HG02885 (cell line): ENCODE results near the gene MRPL12.
A peak's percentile ranks its signal among the peaks of the same experiment; 100 is the strongest.
"Not testable (repeated sequence)": the region's sequence is repeated elsewhere in the genome, so short reads cannot be mapped to it uniquely, and the experiment has no call there.

ENCODE experiments used
- ATAC-seq: cut with Tn5 transposase; IDR thresholded peaks from one replicate; pipeline ENCODE4 v1.9.1; 2021; ENCODE audit warnings: mild to moderate bottlenecking; ENCODE audit not compliant: unreplicated experiment, poor library complexity

MRPL12 gene

DNA sequence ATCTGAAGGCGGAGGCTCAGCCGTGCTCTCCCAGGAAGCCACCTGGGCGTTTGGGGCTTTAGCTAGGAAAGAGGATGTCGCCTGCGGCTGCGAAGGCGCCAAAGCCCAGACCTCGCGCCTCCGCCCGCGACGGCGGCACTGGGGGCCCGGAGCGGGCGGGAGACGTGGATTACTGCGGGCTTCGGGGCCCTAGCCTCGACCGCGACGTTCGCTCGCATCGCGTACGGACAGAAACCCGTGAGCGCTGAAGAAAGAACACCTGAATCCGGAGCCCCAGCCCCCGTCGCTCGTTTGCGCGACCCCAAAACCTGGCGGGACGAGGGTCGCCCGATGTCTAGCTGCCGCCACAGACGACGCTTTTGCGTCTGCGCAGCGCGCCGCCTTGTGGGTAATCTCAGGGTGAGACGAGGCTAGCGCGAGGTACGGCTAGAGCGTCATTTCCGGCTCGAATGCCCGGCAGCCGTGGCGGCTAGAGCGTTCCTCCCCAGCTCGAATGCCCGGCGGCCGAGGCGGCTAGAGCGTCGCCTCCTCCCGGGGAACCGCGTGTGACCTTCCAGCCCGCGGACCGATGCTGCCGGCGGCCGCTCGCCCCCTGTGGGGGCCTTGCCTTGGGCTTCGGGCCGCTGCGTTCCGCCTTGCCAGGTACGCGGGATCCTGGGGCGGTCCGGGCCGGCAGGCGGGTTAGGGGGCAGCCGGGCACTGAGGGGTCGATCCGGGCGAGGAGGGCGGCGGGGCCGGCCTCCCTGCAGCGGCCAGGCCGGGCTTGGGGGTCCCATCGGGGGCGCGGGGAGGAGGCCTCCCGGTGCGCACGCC, at the start of gene MRPL12:
TSS of gene MRPL12 (plus strand) at position 434 of the 813 bp plus-strand sequence. CDS start at position 569, 135 bp downstream.
- ATAC-seq, result peak; percentile 85

DNA sequence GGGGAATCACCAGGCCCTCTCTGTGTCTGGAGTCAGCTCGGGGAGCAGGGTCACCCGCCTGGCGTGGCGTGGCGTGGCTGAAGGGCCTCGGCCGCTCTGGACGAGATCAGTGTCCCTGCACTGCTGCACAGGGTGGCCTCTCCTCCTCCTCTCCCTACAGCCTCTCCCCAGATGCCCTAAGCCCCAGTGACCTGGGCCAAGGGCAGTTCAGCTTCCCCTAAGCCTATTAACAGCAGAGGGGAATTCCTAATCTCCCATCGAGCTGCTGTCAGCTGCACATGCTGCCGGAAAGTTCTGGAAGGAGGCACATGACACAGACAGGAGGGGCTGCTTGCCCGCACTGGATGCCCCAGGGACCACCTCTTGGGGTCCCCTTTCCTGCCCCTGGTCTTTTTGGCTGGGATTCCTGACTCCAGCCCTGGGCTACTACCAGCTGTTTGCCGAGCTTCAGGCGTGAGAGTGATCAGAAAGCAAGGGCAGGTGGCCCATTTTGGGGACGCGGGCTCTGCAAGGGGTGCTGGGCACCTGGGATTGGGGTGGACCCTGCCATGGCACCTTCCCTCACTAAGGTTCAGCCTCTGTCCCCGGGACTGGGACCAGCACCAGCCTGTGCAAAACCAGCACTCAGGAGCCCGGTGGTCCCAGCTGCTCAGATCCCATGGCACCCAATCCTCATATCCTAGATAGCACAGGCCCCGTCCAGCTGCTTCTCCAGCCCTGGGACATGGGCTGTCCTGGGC, 47.6 kb upstream of the MRPL12 start:
- no peak for ATAC-seq

DNA sequence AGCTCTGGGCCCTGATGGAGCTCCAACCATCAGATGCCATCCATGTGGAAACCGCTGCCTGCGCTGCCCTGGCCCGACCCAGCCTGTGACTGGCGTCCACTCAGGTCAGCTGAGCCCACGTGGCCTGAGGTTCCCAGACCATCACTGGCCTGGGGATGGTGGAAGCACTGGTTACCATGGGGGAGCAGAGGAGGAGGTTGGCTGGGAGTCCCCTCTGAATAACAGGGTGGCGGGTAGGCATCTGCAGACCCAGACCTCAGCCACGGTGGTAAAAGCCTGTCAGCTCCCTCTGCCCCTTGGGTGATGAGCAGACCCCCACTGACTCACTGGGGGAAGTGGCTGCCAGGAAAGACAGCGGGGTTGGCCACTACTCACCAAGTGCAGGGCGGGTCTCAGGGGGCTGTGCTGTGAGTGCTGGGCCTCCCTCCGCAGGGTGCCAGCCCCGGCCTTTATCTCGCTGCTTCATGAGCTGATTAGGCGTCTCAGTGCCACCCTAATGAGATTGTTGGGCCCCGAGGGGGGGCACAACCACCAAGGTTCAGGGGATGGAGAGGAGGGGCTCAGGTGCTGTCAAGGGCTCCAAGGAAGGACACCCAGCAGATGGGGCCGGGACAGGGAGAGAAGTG, 46.9 kb upstream of the MRPL12 start, which contains the start of gene PDE6G:
TSS of gene PDE6G (minus strand) at position 425 of the 626 bp plus-strand sequence. CDS start 3,237 bp downstream, outside the sequence.
- no peak for ATAC-seq

DNA sequence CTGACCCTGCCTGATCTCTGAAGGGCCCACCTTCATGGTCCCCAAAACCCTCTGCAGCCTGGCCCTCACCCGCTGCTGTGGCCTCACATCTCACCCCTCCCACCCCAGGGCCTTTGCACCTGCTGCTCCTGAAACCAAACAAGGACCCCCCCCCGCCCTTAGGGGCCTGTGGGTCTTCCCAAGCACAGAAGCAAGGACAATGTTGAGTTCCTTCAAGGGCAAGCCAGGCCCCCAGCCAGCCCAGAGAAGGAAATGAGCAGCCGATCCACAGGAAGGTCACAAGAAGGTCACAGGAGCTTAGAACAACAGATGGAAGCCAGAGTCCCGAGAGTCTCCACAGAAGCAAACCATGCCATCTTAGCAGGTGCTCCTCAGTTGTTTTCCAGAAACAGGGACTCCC, 46.3 kb upstream of the MRPL12 start:
- no peak for ATAC-seq

DNA sequence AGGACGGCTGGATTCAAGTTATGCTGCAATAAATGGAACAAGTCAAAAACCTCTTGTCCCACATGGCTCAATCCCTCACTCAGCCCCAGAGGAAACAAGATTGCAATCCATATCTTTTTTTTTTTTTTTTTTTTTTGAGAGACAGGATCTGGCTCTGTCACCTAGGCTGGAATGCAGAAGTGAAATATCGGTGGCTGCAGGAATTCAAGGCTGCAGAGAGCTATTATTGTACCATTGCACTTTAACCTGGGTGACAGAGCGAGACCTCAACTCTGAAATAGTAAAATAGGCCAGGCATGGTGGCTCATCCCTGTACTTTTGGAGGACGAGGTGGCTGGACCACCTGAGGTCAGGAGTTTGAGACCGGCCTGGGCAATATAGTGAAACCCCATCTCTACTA, 44.1 kb upstream of the MRPL12 start:
- no peak for ATAC-seq

DNA sequence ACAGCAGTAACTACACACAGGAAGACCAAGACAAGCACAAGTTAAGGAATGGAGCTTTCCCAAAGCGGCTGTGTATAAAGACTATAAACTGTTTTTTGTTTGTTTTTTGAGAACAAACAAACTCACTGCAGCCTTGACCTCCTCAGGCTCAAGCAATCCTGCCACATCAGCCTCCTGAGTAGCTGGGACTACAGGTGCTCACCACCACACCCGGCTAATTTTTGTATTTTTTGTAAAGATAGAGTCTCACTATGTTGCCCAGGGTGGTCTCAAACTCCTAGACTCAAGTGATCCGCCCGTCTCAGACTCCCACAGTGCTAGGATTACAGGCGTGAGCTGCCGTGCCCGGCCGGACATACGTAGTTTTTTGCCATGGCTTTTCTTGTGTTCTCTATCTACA, 42.7 kb upstream of the MRPL12 start:
- no peak for ATAC-seq

DNA sequence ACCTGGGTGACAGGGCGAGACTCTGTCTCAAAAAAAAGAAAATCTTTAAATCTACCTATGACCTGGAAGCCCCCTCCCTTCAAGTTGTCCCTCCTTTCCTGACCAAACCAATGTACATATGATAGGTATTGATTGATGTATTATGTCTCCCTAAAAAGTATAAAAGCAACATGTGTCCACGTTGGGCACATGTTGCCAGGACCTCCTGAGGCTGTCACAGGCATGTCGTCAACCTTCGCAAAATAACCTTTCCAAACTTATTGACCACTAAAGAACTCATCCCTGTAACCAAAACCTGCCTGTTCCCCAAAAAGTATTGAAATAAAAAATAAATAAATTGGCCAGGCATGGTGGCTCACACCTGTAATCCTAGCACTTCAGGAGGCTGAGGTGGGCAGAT, 41.2 kb upstream of the MRPL12 start:
- no peak for ATAC-seq

DNA sequence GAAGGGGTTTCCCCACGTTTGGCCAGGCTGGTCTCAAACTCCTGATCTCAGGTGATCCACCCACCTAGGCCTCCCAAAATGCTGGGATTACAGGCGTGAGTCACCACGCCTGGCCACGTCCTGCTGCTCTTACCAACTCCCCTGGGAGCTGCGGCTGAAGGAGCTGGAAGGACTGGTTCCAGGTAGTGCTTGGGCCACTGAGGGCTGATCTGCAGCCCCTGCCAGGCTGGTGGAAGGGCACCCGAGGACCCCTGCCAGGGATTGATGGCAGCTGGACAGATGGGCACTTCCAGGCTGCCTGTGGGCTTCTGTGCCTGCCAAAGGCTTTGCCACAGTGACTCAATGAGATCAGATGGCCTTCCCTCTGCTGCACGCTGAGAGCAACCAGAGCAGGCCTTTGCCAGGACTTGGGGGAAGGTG, 39.1 kb upstream of the MRPL12 start:
- no peak for ATAC-seq

DNA sequence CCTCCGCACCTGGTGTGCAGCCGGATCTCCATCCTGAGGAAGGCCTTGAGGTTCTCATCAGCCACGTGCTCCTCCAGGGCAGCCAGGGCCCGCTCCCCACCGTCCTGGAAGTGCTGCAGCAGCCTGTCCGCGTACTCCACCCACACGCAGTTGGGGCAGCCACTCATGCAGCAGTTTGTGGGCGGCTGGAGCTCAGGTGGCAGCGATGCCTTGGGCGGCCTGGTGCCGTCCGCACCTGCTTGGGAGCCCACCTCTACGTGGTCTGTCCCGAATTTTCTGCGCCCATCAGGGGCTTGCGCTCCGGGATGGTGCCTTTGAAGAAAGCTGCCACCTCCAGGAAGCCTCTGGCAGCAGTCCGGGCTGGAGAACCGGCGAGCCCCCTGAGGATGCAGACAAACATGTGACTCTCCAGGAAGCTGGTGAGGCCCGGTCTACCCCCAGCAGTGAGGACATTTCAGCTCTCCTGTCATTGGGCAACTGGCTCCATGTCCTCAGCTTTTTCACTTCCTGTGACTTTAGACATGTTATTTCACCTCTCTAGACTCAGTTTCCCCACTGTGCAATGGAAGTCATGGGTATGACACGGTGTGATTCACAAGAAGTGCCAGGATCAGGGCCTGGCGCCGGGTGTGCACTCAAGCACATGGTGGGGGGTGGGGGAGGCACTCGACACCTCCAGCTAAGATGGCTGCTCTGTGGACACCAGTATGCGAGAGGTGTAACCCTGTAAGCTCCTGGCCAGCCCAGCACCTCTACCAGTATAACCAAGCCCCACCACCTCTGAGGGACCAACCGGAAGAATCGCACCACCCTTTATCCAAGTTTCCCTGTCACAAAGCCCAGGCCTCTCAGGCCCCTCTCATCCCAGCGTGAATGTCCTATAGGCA, 37.7 kb upstream of the MRPL12 start:
- ATAC-seq, result no peak

DNA sequence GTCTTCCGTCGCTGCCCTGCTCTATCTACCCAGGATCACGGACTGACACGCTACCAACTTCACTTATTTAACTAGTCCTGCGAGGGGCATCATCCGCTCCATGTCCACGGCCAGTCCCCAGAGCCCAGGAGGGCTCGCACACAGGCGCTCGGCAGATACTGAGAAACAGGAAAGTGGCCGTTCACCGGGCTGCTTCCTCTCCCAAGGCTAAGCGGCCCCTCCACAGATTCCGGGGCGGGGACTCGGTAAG, 37.1 kb upstream of the MRPL12 start:
- ATAC-seq, result no peak

DNA sequence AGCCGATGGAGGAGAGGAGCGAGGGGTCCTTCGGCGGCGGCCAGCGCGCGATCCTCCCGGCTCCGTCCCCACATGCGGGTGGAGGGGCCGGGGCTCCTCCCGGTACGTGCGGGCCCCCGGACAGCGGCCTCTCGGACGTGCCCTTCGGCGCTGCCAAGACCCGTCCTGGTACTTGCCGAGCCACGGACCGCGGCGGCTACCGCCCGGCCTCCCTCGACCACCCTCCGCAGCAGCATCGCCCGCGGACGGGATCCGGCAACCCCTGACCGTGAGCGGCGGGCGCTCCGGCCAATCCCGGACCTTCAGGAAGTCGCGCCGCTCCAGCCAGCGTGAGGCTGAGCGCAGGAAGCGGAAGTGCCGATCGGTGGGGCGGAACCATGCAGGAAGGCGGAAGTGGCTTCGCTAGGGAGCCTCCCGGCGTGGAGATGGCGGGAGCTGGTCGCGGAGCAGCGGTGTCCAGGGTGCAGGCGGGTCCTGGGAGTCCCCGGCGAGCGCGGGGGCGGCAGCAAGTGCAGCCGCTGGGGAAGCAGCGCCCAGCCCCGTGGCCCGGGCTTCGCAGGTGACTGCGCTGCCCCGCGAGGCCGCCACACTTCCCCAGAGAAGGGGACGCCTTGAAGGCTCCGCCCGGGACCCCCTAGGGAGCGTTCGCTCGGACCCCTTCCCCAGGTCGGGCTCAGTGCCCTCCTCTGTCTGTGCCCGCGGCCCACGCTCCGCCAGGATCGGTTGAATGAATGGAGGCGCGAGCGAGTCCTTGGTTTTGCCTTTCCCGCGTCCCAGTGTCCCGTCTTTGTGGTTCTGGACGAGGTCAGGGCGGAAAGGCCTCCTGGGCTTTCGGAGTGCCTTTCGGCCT, 36.6 kb upstream of the MRPL12 start, which contains the start of the genes CCDC137 and OXLD1:
TSS of gene CCDC137 (plus strand) at position 396 of the 850 bp plus-strand sequence. CDS start at position 426, 30 bp downstream.
TSS of gene OXLD1 (minus strand) at position 264 of the 850 bp plus-strand sequence. CDS start at position 236, 28 bp downstream.
- peak; percentile 93 for ATAC-seq

DNA sequence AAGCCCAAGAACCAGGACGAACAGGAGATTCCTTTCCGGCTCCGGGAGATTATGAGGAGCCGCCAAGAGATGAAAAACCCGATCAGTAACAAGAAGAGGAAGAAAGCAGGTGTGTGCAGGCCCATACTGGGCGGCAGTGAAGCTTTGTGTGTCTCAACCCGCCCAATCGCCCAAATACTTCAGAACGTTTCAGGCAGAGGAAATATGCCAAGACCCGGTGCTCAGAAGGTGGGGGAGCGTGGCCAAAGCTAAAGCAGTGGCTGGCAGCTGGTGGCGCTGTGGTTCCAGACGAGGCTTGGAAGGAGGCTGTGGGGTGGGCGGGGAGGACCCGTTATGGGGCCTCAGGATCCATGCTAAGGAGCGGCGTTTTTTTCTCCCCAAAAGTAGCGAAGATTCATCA, 35.4 kb upstream of the MRPL12 start:
- no peak for ATAC-seq

DNA sequence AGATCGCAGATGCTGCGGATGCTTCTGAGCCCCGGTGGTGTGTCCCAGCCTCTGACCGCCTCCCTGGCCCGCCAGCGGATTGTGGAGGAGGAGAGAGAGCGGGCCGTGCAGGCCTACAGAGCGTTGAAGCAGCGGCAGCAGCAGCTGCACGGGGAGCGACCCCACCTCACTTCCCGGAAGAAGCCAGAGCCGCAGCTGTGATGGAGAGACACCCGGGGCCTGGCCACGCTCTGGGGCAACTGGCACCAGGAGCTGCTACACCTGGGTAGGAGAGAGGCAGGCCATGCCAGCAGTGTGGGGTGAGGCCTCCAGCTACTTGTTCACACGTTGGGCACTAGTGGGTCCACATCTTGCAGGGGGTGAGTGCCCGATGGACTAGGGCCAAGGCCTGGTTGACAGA, 30.7 kb upstream of the MRPL12 start:
- no peak for ATAC-seq

DNA sequence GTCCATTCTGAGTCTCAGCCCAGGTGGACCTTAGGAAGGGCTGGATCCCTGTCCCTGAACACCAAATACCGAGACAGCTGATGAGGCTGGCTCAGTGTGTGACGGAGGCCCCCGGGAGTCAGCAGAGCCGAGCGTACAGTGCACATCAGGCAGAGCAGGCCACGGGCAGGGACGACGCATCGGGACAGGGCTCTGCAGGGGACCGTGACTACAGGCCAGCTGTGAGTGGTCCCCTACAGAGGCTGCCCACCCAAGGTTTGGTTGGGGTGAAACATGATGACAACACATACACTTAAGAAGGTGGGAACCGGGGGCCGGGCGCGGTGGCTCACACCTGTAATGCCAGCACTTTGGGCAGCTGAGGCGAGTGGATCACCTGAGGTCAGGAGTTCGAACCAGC, 30.2 kb upstream of the MRPL12 start:
- ATAC-seq, result no peak

DNA sequence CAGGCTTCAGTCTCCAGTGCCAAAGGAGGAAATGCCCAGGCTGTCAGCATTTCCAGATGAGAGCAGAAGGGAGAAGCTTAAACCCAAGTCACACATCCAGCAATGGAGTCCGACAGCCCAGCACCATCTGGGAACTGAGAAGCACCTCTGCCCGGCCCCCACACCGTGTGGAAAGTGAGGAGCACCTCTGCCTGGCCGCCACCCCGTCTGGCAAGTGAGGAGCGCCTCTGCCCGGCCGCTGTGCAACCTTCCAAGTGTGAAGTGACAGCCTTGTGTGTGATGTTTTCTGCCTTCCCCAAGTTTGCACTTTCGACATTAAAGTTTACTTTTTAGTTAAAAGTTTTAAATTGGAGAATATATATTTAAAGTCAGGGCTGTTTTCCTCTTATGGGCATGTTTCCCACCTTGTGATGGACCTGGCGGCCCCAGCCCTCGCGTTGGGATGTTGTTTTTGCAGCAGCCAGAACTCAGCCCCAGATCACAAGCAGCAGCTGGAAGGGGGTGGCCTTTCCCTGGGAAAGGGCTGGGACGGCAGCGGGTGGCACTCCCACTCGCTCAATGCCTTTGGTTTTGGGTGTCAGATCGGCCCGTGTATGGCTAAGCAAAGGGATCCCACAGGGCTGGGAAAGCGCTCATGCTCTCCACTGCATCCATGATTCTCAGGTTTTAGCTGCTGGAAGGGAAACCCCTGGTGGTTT, 29.5 kb upstream of the MRPL12 start:
- no peak for ATAC-seq

DNA sequence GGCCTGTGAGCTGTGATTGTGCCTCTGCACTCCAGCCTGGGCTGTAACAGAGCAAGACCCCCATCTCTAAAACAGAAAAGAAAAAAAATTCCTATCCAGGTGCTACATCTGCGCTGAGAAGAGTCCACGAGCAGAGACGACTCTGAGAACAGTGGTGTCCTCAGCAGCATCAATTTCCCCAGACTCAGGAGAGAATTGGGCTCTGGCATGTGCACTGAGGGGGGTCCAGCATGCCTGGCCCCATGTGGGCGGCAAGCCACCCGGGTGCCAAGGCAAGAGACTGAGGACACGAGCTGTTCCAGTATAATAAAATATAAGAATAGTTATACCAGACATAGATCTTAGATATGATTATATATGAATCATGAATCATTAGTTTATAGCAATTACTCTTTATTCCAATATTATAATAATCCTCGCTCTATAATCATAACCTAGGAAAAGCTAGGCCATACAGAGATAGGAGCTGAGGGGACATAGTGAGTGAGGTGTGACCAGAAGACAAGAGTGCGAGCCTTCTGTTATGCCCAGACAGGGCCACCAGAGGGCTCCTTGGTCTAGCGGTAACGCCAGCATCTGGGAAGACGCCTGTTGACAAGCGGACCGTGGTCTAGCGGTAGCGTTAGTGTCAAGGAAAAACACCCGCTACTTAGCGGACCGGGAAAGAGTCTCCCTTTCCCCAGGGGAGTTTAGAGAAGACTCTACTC, 27.5 kb upstream of the MRPL12 start:
- ATAC-seq, result not testable (repeated sequence)

DNA sequence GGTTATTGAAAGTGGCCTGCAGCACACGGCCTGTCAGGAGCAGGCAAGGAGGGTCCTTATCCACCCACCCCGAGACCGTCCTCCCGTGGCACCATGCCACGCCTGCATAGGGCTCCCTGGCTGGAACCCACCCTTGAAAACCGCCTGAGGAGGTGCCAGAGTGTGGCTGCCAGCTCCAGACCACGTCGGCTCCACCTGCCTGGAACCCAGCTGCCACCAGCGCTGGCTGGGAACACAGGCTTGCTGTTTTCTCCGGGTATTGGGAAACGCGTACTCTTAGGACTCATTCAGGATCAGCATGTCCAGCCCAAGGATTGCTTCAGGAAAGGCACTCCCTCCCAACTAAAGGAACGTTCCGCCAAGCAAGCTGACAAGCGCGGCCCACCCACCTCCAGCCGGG, 26.3 kb upstream of the MRPL12 start:
- ATAC-seq, result no peak

DNA sequence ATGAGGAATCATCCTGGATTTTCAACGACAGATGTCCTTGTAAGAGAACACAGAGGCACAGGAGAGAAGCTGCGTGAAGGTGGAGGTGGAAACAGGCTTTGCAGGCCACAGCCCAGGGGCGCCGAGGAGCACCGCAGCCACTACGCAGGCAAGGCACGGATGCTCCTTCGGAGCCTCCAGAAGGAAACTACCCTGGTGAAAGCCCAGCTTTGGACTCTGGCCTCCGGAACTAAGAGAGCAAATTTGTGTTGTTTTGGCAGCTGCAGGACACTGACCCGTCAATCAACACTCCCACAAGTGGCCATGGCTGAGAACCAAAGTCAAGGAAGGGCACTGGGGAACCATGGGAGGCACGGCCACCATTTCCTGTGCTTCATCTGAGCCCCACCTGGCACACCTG, 23.0 kb upstream of the MRPL12 start:
- no peak for ATAC-seq
